HepG2 (cell line): Measurements from ENCODE around the gene ARFGAP1.

ENCODE experiments used
- ARID2 ChIP-seq: sonication (generic); formaldehyde crosslinking; IDR thresholded peaks from 2 replicates; pipeline ENCODE4 v1.8.1; 2022; ENCODE audit warnings: mild to moderate bottlenecking, missing genetic modification reagents, borderline replicate concordance
- CTCF ChIP-seq: sonication (generic); formaldehyde crosslinking; IDR thresholded peaks from 2 replicates; pipeline ENCODE4 v1.5.0; 2020; ENCODE audit warnings: mild to moderate bottlenecking, missing genetic modification reagents, moderate library complexity
- EP300 ChIP-seq, 3 experiments: sonication (generic) in 1 of 3; formaldehyde crosslinking in 1 of 3; IDR thresholded peaks; 2 replicates each; pipeline versions ENCODE4 v1.5.1 to v1.6.1; 2011 to 2020; ENCODE audit warnings: low read depth in 2 of 3, low read length in 2 of 3, borderline replicate concordance in 1 of 3, improper control_type of control experiment in 1 of 3, mild to moderate bottlenecking in 1 of 3, missing genetic modification reagents in 1 of 3, moderate library complexity in 1 of 3
- GPN1 ChIP-seq: sonication (generic); formaldehyde crosslinking; IDR thresholded peaks from 2 replicates; pipeline ENCODE4 v1.5.1; 2020; ENCODE audit warnings: missing genetic modification reagents, borderline replicate concordance
- ISL2 ChIP-seq: sonication (generic); formaldehyde crosslinking; IDR thresholded peaks from 2 replicates; pipeline ENCODE4 v1.5.0; 2020; ENCODE audit warnings: missing genetic modification reagents
- MAZ ChIP-seq, 2 experiments: sonication (generic) in 1 of 2; formaldehyde crosslinking in 1 of 2; IDR thresholded peaks; 2 replicates each; pipeline versions ENCODE4 v1.5.0 to v1.6.1; 2012 to 2020; ENCODE audit warnings: low read depth in 2 of 2, mild to moderate bottlenecking in 2 of 2, borderline replicate concordance in 1 of 2, improper control_type of control experiment in 1 of 2, low read length in 1 of 2, missing genetic modification reagents in 1 of 2, moderate library complexity in 1 of 2
- POLR2A ChIP-seq, 2 experiments: IDR thresholded peaks; 2 replicates each; pipeline ENCODE4 v1.6.1; 2011; ENCODE audit warnings: low read depth in 2 of 2, low read length in 2 of 2, mild to moderate bottlenecking in 1 of 2, moderate library complexity in 1 of 2; ENCODE audit not compliant: insufficient read depth in 1 of 2
- REST ChIP-seq, 2 experiments: IDR thresholded peaks; 2 replicates each; pipeline ENCODE4 v1.6.1; 2011 to 2012; ENCODE audit warnings: low read length in 2 of 2, borderline replicate concordance in 1 of 2, low read depth in 1 of 2, mild to moderate bottlenecking in 1 of 2, moderate library complexity in 1 of 2
- ZNF138 ChIP-seq: sonication (generic); formaldehyde crosslinking; IDR thresholded peaks from 2 replicates; pipeline ENCODE4 v1.5.0; 2020; ENCODE audit warnings: mild to moderate bottlenecking, low read depth, missing genetic modification reagents

DNA sequence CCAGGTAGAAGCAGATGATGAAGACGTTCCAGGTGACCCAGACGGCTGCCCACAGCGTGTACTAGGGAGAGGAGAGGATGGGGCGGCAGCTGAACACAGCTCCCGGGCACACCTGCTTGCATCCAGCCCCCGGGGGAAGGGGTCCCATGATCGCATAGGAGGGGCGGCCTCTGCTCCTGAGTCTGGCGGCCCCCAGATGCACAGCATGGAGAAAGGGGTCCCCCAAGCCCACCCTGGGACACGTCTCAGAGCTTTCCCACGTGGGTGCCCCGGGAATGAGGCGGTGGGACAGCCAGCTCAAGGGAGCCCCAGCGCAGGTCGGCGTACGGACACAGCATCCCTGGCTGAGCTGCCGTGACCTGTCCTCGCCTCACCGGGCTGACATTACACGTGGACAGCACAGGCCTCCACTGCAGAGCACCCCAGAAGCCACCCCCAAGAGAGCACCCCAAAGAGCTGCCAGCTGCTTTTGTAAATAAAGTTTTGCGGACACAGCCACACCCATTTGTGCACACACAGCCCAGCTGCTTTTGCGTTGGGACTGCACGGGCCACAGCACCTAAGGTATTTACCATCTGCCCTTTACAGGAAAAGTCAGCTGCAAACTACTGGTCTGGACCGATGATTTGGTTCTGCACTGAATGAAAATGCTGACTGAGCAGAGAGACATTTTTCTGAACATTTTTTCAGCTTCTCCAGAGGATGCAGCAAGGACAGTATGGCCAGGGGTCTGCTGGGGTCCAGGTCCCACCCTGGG lies 23.6 kb upstream of the ARFGAP1 start:
- TF ChIP-seq ISL2 (CRISPR knock-in tag) (no peak), POLR2A (IDR thresholded peaks at IDR 0.05; ENCODE audit: insufficient read depth in 1 of 2, low read depth in 2 of 2, low read length in 2 of 2) (no peak), EP300 (IDR thresholded peaks at IDR 0.05; ENCODE audit: low read depth in 2 of 2, low read length in 2 of 2) (no peak), EP300 (CRISPR knock-in tag; IDR thresholded peaks at IDR 0.05; ENCODE audit: borderline replicate concordance) (no peak), REST (IDR thresholded peaks at IDR 0.05; ENCODE audit: borderline replicate concordance in 1 of 2, low read depth in 1 of 2, low read length in 2 of 2) (no peak), MAZ (IDR thresholded peaks at IDR 0.05; ENCODE audit: borderline replicate concordance, low read depth, low read length) (no peak), MAZ (CRISPR knock-in tag; IDR thresholded peaks at IDR 0.05; ENCODE audit: low read depth) (no peak), CTCF (CRISPR knock-in tag) (no peak), ARID2 (CRISPR knock-in tag) (no peak), ZNF138 (CRISPR knock-in tag) (no peak), GPN1 (CRISPR knock-in tag) (no peak)
